CD14-positive monocyte (primary cell): ENCODE results near the gene ANKLE1. TPM values are rescaled to one million over a fixed set of nuclear protein-coding genes. Genes with fewer than 3 reads are reported as not detected.

Source experiments
- DNase-seq, 3 donors: peaks; one replicate each; pipeline ENCODE4 v3.0.0-alpha.2; 2011 to 2022
- H2AFZ ChIP-seq: 2 replicates; pipeline ENCODE4 v1.6.0; 2012; ENCODE audit warnings: mild to moderate bottlenecking, low read depth, low read length, inconsistent platforms; ENCODE audit not compliant: insufficient read depth, poor library complexity, severe bottlenecking
- H3K27ac ChIP-seq, 2 donors: 1 replicate in 1 of 2; 2 replicates in 1 of 2; pipeline ENCODE4 v1.5.1; 2012 to 2013; ENCODE audit warnings: low read length in 2 of 2, control low read depth in 1 of 2, inconsistent platforms in 1 of 2, low read depth in 1 of 2, mild to moderate bottlenecking in 1 of 2
- H3K27me3 ChIP-seq, 2 donors: one replicate each; pipeline versions ENCODE4 v1.6.0 to v1.6.1; 2011 to 2013; ENCODE audit warnings: low read length in 2 of 2; ENCODE audit not compliant: control insufficient read depth in 2 of 2, insufficient read depth in 2 of 2
- H3K36me3 ChIP-seq, 2 donors: replicated peaks in 1 of 2; 1 replicate in 1 of 2; 2 replicates in 1 of 2; pipeline versions ENCODE4 v1.5.1 to v1.6.1; 2012 to 2013; ENCODE audit warnings: low read length in 2 of 2, control low read depth in 1 of 2, inconsistent platforms in 1 of 2, mild to moderate bottlenecking in 1 of 2; ENCODE audit not compliant: insufficient read depth in 2 of 2, control insufficient read depth in 1 of 2
- H3K4me1 ChIP-seq, 2 donors: 1 replicate in 1 of 2; 2 replicates in 1 of 2; pipeline versions ENCODE4 v1.5.1 to v1.6.1; 2012 to 2013; ENCODE audit warnings: low read length in 2 of 2, control low read depth in 1 of 2, inconsistent platforms in 1 of 2, mild to moderate bottlenecking in 1 of 2, moderate library complexity in 1 of 2; ENCODE audit not compliant: insufficient read depth in 2 of 2, control insufficient read depth in 1 of 2
- H3K4me2 ChIP-seq: replicated peaks from 2 replicates; pipeline ENCODE3; 2012; ENCODE audit warnings: low read length, moderate library complexity, mild to moderate bottlenecking; ENCODE audit not compliant: poor library complexity, severe bottlenecking; ENCODE audit errors: extremely low read depth
- H3K4me3 ChIP-seq, 3 experiments: fragments of 200-600 bp in 1 of 3; sonication (generic) in 1 of 3; replicated peaks in 1 of 3; 1 replicate in 2 of 3; 2 replicates in 1 of 3; pipeline ENCODE4 v1.5.1; 2011 to 2013; ENCODE audit warnings: low read length in 3 of 3, mild to moderate bottlenecking in 3 of 3, control low read depth in 2 of 3, low read depth in 2 of 3, inconsistent platforms in 1 of 3, moderate library complexity in 1 of 3
- H3K79me2 ChIP-seq: 2 replicates; pipeline ENCODE4 v1.6.0; 2012; ENCODE audit warnings: mild to moderate bottlenecking, control low read depth, inconsistent platforms, low read length, moderate library complexity; ENCODE audit not compliant: insufficient read depth
- H3K9ac ChIP-seq: 2 replicates; pipeline ENCODE4 v1.6.0; 2017; ENCODE audit warnings: low read length, mild to moderate bottlenecking; ENCODE audit not compliant: insufficient read depth, poor library complexity, severe bottlenecking
- H3K9me3 ChIP-seq, 2 donors: replicated peaks in 1 of 2; 1 replicate in 1 of 2; 2 replicates in 1 of 2; pipeline versions ENCODE4 v1.5.1 to v1.6.1; 2012 to 2013; ENCODE audit warnings: low read length in 2 of 2, control low read depth in 1 of 2; ENCODE audit not compliant: control insufficient read depth in 1 of 2, insufficient read depth in 1 of 2
- H4K20me1 ChIP-seq: 2 replicates; pipeline ENCODE4 v1.6.0; 2012; ENCODE audit warnings: mild to moderate bottlenecking, low read length, control low read depth, moderate library complexity; ENCODE audit not compliant: insufficient read depth
- H3K27ac Mint-ChIP-seq, 7 donors: one replicate each; pipeline ENCODE4 v1.8.0; 2020; ENCODE audit warnings: mild to moderate bottlenecking in 7 of 7, mixed read lengths in 7 of 7, moderate library complexity in 6 of 7, inconsistent platforms in 2 of 7
- H3K27me3 Mint-ChIP-seq, 3 donors: one replicate each; pipeline ENCODE4 v1.8.0; 2021 to 2022; ENCODE audit warnings: low read depth in 3 of 3, mild to moderate bottlenecking in 3 of 3, mixed read lengths in 3 of 3, moderate library complexity in 3 of 3, inconsistent platforms in 1 of 3
- H3K36me3 Mint-ChIP-seq, 2 donors: one replicate each; pipeline ENCODE4 v1.8.0; 2020; ENCODE audit warnings: mixed read lengths in 2 of 2, inconsistent platforms in 1 of 2, mild to moderate bottlenecking in 1 of 2
- H3K4me1 Mint-ChIP-seq: one replicate; pipeline ENCODE4 v1.8.0; 2020; ENCODE audit warnings: mild to moderate bottlenecking, mixed read lengths
- H3K4me3 Mint-ChIP-seq, 2 donors: one replicate each; pipeline ENCODE4 v1.8.0; 2020; ENCODE audit warnings: mild to moderate bottlenecking in 2 of 2, mixed read lengths in 2 of 2, moderate library complexity in 1 of 2
- H3K9me3 Mint-ChIP-seq, 7 donors: one replicate each; pipeline ENCODE4 v1.8.0; 2020 to 2022; ENCODE audit warnings: mixed read lengths in 7 of 7, mild to moderate bottlenecking in 6 of 7, moderate library complexity in 6 of 7, inconsistent platforms in 2 of 7
- CTCF ChIP-seq: fragments of 200-600 bp; IDR thresholded peaks from one replicate; pipeline ENCODE4 v1.8.0; 2022; ENCODE audit warnings: antibody characterized with exemption, mild to moderate bottlenecking
- WGBS: methylation state at CpG from one replicate; pipeline ENCODE4 v1.1.5; 2013; ENCODE audit warnings: missing lambda C conversion rate; ENCODE audit not compliant: insufficient coverage; 5-methylcytosine and 5-hydroxymethylcytosine counted together
- intact Hi-C, 2 donors: fragments of 100-400 bp; cut with micrococcal nuclease; formaldehyde crosslinking; loops; one replicate each; pipeline versions ENCODE4 v1.15.0 to v1.15.1; 2023
- polyA plus RNA-seq, 3 donors: library from polyadenylated mRNA; depleted of rRNA in 1 of 3; unstranded in 2 of 3; stranded (reverse) in 1 of 3; fragments of 300-500 nt in 2 of 3; fragments of >200 nt in 1 of 3; fragmentation: Illumina TruSeq in 2 of 3; gene quantifications; 1 replicate in 2 of 3; 2 replicates in 1 of 3; pipeline ENCODE4 v1.2.3, GENCODE V29; 2012 to 2021

The ANKLE1 gene
- polyA plus RNA-seq, 3 donors: 1.3 to 8.5 (median 2.2) TPM

DNA sequence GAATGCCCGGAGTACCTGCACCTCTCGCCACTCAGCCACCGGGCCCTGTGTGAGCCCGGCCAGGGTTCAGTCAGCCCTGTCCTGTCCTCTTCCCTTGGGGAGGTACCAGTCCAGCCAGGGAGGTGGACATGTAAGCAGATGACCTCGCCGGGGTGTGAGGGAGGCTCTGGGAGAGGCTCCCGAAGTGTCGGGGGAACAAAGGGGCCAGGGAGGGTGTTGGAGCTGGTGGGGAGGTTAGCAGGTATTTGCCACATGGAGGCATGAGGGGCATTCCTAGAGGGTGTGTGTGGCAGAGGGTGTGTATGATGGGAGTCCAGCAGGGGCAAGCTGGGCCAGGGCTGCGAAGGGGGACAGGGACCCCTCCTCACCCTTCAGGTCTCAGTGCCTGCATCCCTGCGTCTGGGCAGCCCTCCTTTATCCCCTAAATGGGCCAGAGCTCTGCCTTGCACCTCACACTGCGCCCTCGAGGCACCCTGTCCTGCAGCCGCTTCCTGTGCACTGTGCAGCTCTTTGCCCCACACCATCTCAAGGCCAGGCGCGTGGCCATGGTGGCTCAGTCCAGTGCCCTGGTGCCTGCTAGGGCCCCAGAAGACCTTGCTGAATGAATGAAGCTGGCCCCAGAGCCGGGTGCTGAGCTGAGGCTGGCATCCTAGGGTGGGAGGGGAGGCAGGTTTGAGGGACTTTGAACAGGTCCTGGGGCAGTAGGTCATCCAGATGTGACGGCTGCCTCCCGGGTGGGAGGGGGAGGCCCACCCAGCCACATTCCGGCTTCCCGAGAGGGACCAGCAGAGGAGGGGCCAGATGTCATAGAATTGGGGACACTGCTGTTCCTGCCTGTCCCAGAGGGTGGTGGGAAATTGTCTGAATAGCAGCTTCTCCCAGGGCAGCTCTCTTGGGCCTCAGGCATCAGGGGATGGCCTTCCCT, 30.8 kb downstream of the ANKLE1 start:
- 96% methylated on average over 17 of the region's 20 CpGs for WGBS
- Mint-ChIP-seq H3K27ac (no peak overlapping the region), H3K4me3 (no peak overlapping the region)

More for the DNA sequence above, 30.8 kb downstream of the ANKLE1 start:
- peaks cover 49% of the 10 kb centered on the region for H3K79me2 ChIP-seq
- H3K27ac ChIP-seq: no peak overlapping the region
- H3K4me1 Mint-ChIP-seq: peaks cover 28% of the 10 kb centered on the region
- no peaks in the 10 kb centered on the region for H3K9me3 Mint-ChIP-seq
- H3K4me2 ChIP-seq: no peak overlapping the region
- peaks cover 0 to 3% (median 1%) of the 10 kb centered on the region in 3 donors for H3K27me3 Mint-ChIP-seq
- peaks cover 29 to 50% of the 10 kb centered on the region in 2 donors for H3K36me3 Mint-ChIP-seq
- intact Hi-C loops: no loop called here
- TF ChIP-seq CTCF: no peak
- no peaks in the 10 kb centered on the region for H3K27me3 ChIP-seq
- peaks cover 48% of the 10 kb centered on the region for H4K20me1 ChIP-seq
- H3K4me1 ChIP-seq: peaks cover 14 to 25% of the 10 kb centered on the region in 2 donors
- no peak overlapping the region for H2AFZ ChIP-seq
- no peak overlapping the region for H3K9ac ChIP-seq
- DNase-seq: no peak
- H3K4me3 ChIP-seq: no peak overlapping the region
- peaks cover 24 to 43% of the 10 kb centered on the region in 2 donors for H3K36me3 ChIP-seq
- no peaks in the 10 kb centered on the region for H3K9me3 ChIP-seq
